Endometrial microvascular endothelial cells (primary cell): ENCODE results near the gene NOTCH2. TPM values are rescaled to one million over a fixed set of nuclear protein-coding genes. Genes with fewer than 3 reads are reported as not detected.
"Not testable (repeated sequence)": the region's sequence is repeated elsewhere in the genome, so short reads cannot be mapped to it uniquely, and the experiment has no call there.

Experiments used
- in situ Hi-C: cut with HindIII; loops from 2 replicates; pipeline ENCODE4 v1.10.0; 2017; ENCODE audit warnings: low sequenced_read_pairs, low pct_unique_long_range_greater_than_20kb; ENCODE audit errors: inconsistent ontology term
- total RNA-seq: library from RNA; depleted of rRNA; stranded (reverse); fragments of >200 nt; gene quantifications from one replicate; pipeline ENCODE4 v1.2.3, GENCODE V29; 2015; ENCODE audit errors: inconsistent ontology term

The NOTCH2 gene
- total RNA-seq, 1 donor from 2014 or later, result 7.9 TPM

DNA sequence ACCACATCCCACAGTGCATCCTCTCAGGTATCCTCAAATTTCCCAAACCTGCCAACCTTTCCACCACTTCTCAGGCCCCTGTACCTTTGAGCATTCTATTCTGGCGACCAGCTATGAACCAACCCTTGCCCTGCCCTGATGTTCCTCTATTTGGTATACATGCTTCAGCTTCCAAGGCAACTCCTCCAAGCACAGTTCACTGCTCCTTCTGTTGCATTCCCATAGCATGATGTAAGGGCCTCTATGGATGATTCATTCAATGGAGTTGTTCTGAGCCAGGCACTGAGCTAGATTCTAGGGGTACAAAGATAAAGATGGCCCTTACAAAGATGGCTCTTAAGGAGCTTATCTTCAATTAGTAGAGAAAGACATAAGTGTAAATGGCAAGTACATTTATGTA is 21.4 kb upstream of the NOTCH2 start:
- in situ Hi-C loops, result not testable (repeated sequence)

- in situ Hi-C loops, result not testable (repeated sequence)
These were observed 18.5 kb upstream of the NOTCH2 start for GRCh38 chr1:120087959-120088358.

DNA sequence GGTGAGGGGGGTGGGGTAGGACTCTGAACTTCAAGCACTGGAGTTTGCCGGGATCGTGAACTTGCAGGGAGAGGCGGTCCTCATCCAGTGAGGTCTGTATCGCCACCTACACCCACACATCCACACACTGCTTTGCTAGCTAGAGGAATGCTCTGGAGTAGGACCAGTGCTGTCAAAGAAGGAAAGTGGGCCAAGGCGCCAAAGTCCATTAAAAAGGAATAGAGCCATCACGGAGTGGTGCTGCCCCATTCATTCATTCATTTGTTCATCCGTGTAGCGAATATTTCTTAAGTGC is 405 bp upstream of the NOTCH2 start:
- in situ Hi-C loops, result not testable (repeated sequence)

- in situ Hi-C loops, result not testable (repeated sequence)
These were observed 787 bp downstream of the NOTCH2 start for GRCh38 chr1:120068683-120069066.

DNA sequence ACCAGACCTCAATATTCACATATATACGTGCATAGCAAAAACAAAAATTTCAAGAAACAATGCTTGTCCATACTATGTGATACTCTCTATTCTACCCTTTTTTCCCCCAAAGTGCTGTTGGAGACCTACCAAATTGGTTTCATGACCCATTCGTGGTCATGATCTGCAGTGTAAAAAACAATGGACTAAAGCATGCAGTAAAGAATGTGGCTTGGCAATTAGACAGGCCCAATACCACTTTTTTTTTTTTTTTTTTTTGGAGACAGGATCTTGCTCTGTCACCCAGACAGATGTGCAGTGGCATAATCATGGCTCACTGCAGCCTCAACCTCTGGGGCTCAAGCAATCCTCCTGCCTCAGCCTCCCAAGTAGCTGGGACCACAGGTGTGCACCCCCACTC is 21.3 kb downstream of the NOTCH2 start:
- in situ Hi-C loops, result not testable (repeated sequence)

DNA sequence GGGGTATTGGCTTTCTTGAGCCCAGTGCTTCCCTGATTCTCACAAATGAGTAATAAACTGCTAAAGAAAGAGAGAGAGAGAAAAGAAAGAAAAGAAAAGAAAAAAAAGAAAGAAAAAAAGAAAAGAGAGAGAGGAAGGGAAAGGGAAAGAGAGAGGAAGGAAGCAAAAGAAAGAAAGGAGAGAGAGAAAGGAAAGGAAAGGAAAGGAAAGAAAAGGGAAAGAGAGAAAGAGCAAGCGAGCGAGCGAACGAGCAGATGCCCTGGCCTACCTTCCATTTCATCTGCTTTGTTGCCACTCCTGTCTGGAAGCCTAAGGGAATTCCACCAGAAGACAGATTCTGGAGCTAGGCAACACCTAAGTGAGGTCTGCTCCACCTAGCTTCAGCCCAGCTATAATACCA is 27.7 kb downstream of the NOTCH2 start:
- in situ Hi-C loops, result not testable (repeated sequence)

GRCh38 chr1:120032253-120032652 is 37.2 kb downstream of the NOTCH2 start:
- in situ Hi-C loops, result not testable (repeated sequence)

DNA sequence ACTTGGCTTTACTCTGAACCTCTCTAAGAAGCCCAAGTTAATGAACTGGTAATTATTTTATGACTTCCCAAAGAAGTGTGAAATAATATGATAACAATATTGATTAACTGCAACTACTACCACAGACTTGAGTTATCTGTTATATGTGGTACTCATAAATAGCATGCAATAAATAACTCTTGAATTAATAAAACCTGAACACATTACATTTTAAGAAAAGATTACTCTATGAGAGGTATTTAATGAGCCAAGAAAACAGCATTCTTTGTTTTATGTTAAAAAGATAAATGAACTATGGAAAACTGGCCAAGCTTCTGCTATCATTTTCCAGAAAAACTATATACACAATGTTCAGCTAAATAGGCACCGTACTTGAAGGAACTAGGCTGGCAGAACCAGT is 45.7 kb downstream of the NOTCH2 start:
- in situ Hi-C loops, result not testable (repeated sequence)

GRCh38 chr1:120014978-120015377 is 54.5 kb downstream of the NOTCH2 start:
- in situ Hi-C loops, result not testable (repeated sequence)

GRCh38 chr1:120008320-120008719 is 61.1 kb downstream of the NOTCH2 start:
- in situ Hi-C loops, result not testable (repeated sequence)

- in situ Hi-C loops, result not testable (repeated sequence)
These were observed 61.6 kb downstream of the NOTCH2 start for GRCh38 chr1:120007850-120008249.

- in situ Hi-C loops, result not testable (repeated sequence)
These were observed 68.4 kb downstream of the NOTCH2 start for GRCh38 chr1:120001035-120001434.

DNA sequence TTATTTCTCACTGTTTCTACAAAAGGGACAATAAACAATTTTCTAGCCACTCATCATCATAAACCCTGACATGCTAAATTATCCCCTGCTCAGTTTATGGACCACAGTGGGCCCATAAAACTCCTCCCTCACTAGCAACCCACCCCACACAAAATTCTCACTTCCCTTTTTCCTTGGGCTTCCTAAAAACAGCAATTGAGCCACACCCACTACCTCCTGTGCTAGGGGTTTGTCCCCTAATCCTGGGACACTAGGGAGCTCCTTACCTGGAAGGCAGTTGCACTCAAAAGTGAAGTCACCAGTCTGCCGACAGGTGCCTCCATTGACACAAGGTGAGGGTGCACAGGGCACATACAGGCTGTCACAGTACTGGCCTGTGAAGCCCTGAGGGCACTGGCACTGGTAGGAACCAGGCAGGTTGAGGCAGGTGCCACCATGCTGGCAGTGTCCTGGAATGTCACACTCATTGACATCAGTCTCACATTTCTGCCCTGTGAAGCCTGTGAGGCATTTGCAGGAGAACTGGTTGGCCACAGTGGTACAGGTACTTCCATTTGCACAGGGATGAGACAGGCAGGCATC is 72.6 kb downstream of the NOTCH2 start:
- in situ Hi-C loops, result not testable (repeated sequence)

DNA sequence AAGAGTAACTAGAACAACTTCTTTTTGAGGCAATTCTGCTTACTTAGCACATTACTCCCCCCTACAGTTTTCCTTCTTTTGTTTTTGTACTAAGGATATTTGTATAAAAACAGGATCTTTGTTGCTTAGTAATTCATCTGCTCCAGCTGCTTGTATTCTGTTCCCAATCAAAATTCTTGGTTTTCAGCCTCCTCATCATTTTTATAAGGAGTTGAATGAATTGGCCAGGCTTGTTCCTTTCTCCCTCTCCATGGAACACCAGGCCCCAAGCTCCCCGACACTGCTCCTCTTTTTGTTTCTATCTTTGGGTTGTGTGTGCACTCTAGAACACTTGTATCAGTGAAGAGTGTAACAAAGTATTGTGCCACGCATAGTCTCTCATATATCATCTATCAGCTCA is 73.5 kb downstream of the NOTCH2 start:
- in situ Hi-C loops, result not testable (repeated sequence)

- in situ Hi-C loops, result no loop called here
These were observed 81.0 kb downstream of the NOTCH2 start for GRCh38 chr1:119988306-119989062.

DNA sequence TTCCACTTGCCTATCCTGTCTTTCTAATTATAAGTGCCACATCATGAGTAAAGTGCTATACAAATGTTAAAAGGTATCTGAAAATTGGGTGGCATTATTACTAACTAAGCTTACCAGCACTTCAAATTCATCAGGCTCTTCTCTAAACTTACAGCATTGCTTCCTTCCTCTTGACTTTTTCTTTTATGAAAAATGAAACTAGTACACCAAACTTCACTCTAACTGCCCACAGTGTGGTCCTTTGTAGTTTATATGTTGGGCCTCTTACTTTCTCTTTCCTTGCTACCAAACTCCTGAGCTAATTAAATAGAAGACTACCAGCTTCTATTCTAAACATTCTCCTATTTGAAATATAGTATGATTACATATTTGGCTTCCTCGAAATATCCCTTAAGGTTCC is 81.8 kb downstream of the NOTCH2 start:
- in situ Hi-C loops, result no loop called here

DNA sequence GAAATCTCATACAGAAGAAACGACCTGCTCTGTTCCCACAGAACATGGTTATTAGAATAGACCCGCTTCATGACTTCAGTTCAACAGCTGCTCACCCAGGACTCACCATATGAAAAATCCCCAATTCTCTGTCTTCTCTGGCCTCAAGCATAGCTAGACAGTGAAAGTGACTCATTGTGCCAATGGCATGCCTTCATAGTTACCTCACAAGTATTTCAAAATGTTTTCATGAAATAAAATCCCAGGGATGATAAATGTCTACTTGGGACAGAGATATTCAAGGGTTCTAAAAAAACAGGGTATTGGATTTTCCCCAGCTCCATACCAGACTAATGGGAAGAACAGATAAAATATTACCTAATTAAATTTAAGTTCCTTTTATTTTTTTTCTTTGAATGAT is 82.3 kb downstream of the NOTCH2 start:
- in situ Hi-C loops, result no loop called here

DNA sequence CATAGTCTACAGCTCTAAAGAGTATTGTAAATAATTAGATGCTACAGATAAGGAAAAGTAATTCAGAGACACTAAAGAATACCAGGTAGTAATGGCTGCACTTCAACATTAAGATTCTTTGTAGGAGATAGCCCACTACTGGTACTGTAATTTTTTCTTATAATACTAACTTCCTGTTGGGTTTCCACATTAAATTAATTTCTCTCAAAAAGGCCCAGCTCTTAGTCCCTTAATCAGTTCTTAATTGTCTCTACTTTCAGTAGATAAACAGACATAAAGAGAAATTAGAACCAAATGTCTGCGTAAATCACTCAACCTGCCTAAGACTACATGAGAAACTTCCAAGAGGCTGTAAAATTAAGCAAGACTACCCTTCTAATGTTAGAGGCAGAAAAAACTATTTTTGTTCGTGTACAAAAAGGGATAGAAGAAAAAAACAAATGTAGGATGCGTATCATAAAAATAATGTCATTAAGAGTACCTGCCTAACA is 83.4 kb downstream of the NOTCH2 start:
- in situ Hi-C loops, result no loop called here

DNA sequence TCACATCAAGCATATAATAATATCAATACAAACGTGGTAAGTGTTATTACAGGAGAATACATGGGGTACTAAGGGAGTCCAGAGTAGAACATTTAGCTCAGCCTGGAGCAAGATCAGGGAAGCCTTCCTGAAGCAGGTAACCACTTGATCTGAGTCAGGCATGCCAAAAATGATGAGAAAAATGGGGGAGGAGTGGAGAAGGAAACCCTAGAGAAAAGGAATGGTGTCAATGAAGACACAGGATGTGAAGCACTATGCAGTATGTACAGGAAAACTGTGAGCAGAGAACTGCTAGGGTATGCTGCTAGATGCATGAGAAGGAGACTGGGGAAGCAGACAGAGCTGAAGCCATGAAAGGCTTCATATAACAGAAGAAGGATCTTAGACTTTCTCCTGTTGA is 84.7 kb downstream of the NOTCH2 start:
- in situ Hi-C loops, result no loop called here

DNA sequence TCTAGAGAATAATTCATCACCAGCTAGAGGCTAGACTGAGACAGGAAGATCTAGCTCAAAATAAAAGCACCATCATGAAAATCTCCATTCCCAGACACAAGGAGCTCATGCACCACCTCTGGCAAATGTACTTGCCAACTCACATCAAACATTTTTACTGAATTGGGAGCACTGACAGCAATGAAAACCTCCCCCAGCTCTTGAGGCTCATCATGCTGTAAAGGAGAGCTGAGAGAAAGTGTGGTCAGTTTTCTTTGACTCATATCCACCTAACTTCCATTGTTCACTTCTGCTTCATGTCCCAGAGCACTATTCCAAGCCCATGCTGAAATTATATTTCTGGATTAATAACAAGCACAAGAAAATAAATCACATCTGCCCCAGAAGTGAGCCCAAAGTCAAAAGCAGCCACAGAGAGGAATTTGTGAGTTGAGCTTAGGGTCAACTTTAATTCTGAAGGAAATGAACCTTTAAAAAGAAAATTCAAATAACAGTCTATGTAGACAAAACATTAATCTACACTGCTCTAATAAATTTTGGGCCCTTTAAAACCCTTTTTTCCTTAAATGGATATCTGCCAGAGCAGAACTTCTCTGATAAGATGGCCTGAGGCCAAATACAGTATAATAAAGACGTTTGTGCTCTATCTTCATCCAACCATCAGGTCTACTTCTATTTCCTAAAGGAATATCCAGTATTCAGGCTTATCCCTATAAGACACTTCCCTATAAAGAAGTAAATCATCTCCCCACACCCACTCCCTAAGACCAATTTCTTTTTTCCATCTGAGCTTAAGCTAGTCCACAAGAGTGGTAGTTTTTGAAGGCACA is 87.3 kb downstream of the NOTCH2 start:
- in situ Hi-C loops, result no loop called here
